ENCODE data around the gene UBFD1. TPM values are rescaled to one million over a fixed set of nuclear protein-coding genes. Genes with fewer than 3 reads are reported as not detected.

Gene UBFD1
- total RNA-seq, 1 experiment from 2014 or later, result 89.6 TPM

GRCh38 chr16:23570992-23571632, 13.6 kb downstream of the UBFD1 start:
- no peak for ATAC-seq
- Histone ChIP-seq H3K9ac (ENCODE audit: low read length) (no peak overlapping the region), H3K4me1 (ENCODE audit: control insufficient read depth in 1 of 2, insufficient read depth in 2 of 2, low read length in 2 of 2) (no peaks in the 10 kb centered on the region), H3K9me3 (ENCODE audit: control insufficient read depth in 1 of 2, insufficient read depth in 1 of 2, low read depth in 1 of 2, low read length in 2 of 2) (no peaks in the 10 kb centered on the region), H3K36me3 (ENCODE audit: control insufficient read depth in 1 of 2, insufficient read depth in 2 of 2, low read length in 2 of 2) (peaks cover 30 to 48% of the 10 kb centered on the region in 2 experiments), H3K79me2 (ENCODE audit: insufficient read depth, low read length) (no peaks in the 10 kb centered on the region), H4K20me1 (ENCODE audit: insufficient read depth) (no peaks in the 10 kb centered on the region), H3K4me2 (ENCODE audit: low read length) (no peak overlapping the region), H2AFZ (ENCODE audit: low read depth, low read length, poor library complexity, severe bottlenecking) (no peak overlapping the region), H3K27ac (ENCODE audit: low read depth, low read length) (no peak overlapping the region), H3K4me3 (replicated peaks in 1 of 2; ENCODE audit: low read depth in 1 of 2, low read length in 2 of 2) (no peak overlapping the region), H3K27me3 (ENCODE audit: insufficient read depth, low read length) (no peaks in the 10 kb centered on the region), H3K9me2 (ENCODE audit: insufficient read depth) (no peaks in the 10 kb centered on the region)
- no TSS peak for BruUV-seq (replicated peaks)
- no peak for DNase-seq (ENCODE audit: low read depth, low spot score)
- TF ChIP-seq EZH2phosphoT487 (IDR thresholded peaks at IDR 0.05; ENCODE audit: borderline replicate concordance) (no peak), TCF7L2 (IDR thresholded peaks at IDR 0.05; ENCODE audit: borderline replicate concordance, extremely low read depth, insufficient read depth, insufficient read length) (no peak), JUND (IDR thresholded peaks at IDR 0.05) (no peak), ZNF274 (IDR thresholded peaks at IDR 0.05; ENCODE audit: low read depth, low read length) (no peak), SP1 (IDR thresholded peaks at IDR 0.05; ENCODE audit: low read depth) (no peak), POLR2A (IDR thresholded peaks at IDR 0.05; ENCODE audit: borderline replicate concordance, extremely low read depth, insufficient read depth, insufficient read length) (no peak), POLR2AphosphoS5 (IDR thresholded peaks at IDR 0.05; ENCODE audit: low read depth, low read length) (no peak), EZH2 (IDR thresholded peaks at IDR 0.05) (no peak), EGR1 (IDR thresholded peaks at IDR 0.05; ENCODE audit: low read depth) (no peak), SRF (IDR thresholded peaks at IDR 0.05; ENCODE audit: low read depth) (no peak)
- ChIA-PET POLR2A (no interaction called here), RAD21 (ENCODE audit: low non-redundant PET in 1 of 2, low total read pairs in 2 of 2, uncharacterized antibody in 2 of 2, unreplicated experiment in 2 of 2) (no interaction called here), CTCF (interaction anchor here (0.8 to 1.4 kb wide), 2 partner anchors 14 to 26 kb away, joined by 3 to 4 read pairs; partner anchors contain the start of genes EARS2 and UBFD1)
- intact Hi-C loops (cut with micrococcal nuclease), result no loop called here

- DNase-seq (ENCODE audit: low read depth, low spot score) (no peak), ATAC-seq (no peak)
- no peaks in the 10 kb centered on the region for H3K27me3 ChIP-seq (ENCODE audit: insufficient read depth, low read length)
- no peak overlapping the region for H3K9ac ChIP-seq (ENCODE audit: low read length)
- ChIA-PET POLR2A (no interaction called here), RAD21 (ENCODE audit: low non-redundant PET in 1 of 2, low total read pairs in 2 of 2, uncharacterized antibody in 2 of 2, unreplicated experiment in 2 of 2) (no interaction called here), CTCF (interaction anchor here (0.8 kb wide), 1 partner anchor 14 kb away, joined by 3 read pairs; the partner anchor contains the start of genes EARS2 and UBFD1)
- no peak overlapping the region for H3K4me2 ChIP-seq (ENCODE audit: low read length)
- H3K9me2 ChIP-seq (ENCODE audit: insufficient read depth), result no peaks in the 10 kb centered on the region
- intact Hi-C loops (cut with micrococcal nuclease), result no loop called here
- H3K27ac ChIP-seq (ENCODE audit: low read depth, low read length), result no peak overlapping the region
- H4K20me1 ChIP-seq (ENCODE audit: insufficient read depth), result no peaks in the 10 kb centered on the region
- H3K36me3 ChIP-seq (ENCODE audit: control insufficient read depth in 1 of 2, insufficient read depth in 2 of 2, low read length in 2 of 2), result peaks cover 25 to 44% of the 10 kb centered on the region in 2 experiments
- no peak overlapping the region for H2AFZ ChIP-seq (ENCODE audit: low read depth, low read length, poor library complexity, severe bottlenecking)
- BruUV-seq (replicated peaks), result TSS peak; percentile 5
- no peaks in the 10 kb centered on the region for H3K4me1 ChIP-seq (ENCODE audit: control insufficient read depth in 1 of 2, insufficient read depth in 2 of 2, low read length in 2 of 2)
- H3K79me2 ChIP-seq (ENCODE audit: insufficient read depth, low read length), result no peaks in the 10 kb centered on the region
- H3K9me3 ChIP-seq (ENCODE audit: control insufficient read depth in 1 of 2, insufficient read depth in 1 of 2, low read depth in 1 of 2, low read length in 2 of 2), result no peaks in the 10 kb centered on the region
- H3K4me3 ChIP-seq (replicated peaks in 1 of 2; ENCODE audit: low read depth in 1 of 2, low read length in 2 of 2), result no peak overlapping the region
- TF ChIP-seq POLR2A (IDR thresholded peaks at IDR 0.05; ENCODE audit: borderline replicate concordance, extremely low read depth, insufficient read depth, insufficient read length), result no peak
- TF ChIP-seq POLR2AphosphoS5 (IDR thresholded peaks at IDR 0.05; ENCODE audit: low read depth, low read length), result no peak
- no peak for TF ChIP-seq ZNF274 (IDR thresholded peaks at IDR 0.05; ENCODE audit: low read depth, low read length)
- no peak for TF ChIP-seq REST (IDR thresholded peaks at IDR 0.05; ENCODE audit: low read depth)
- TF ChIP-seq SP1 (IDR thresholded peaks at IDR 0.05; ENCODE audit: low read depth), result no peak
- TF ChIP-seq EZH2phosphoT487 (IDR thresholded peaks at IDR 0.05; ENCODE audit: borderline replicate concordance), result no peak
- no peak for TF ChIP-seq RAD21 (IDR thresholded peaks at IDR 0.05; ENCODE audit: low read depth)
- TF ChIP-seq MAX (IDR thresholded peaks at IDR 0.05), result no peak
- no peak for TF ChIP-seq FOSL1 (IDR thresholded peaks at IDR 0.05; ENCODE audit: low read depth)
Measured at GRCh38 chr16:23571895-23572294, 14.4 kb downstream of the UBFD1 start.

Measured in HCT116 (cell line).